Central memory CD8-positive, alpha-beta T cell (primary cell): ENCODE results near the gene CITED1.
A peak's percentile ranks its signal among the peaks of the same experiment; 100 is the strongest.

ENCODE experiments used
- ATAC-seq: fragments of 150-1000 bp; cut with Tn5 transposase; replicated peaks from 2 replicates; pipeline ENCODE4 v1.10.0; 2022; ENCODE audit warnings: mild to moderate bottlenecking, moderate FRiP score, moderate number of reproducible peaks; ENCODE audit not compliant: poor library complexity, severe bottlenecking; ENCODE audit errors: extremely low read depth
- DNase-seq, 2 donors: peaks; one replicate each; pipeline ENCODE4 v3.0.0; 2021; ENCODE audit warnings: low spot score in 2 of 2
- H3K27ac Mint-ChIP-seq: one replicate; pipeline ENCODE4 v1.8.0; 2022; ENCODE audit warnings: low read depth, mild to moderate bottlenecking, moderate library complexity, mixed read lengths
- H3K27me3 Mint-ChIP-seq: one replicate; pipeline ENCODE4 v1.8.0; 2022; ENCODE audit warnings: mixed read lengths
- H3K36me3 Mint-ChIP-seq: one replicate; pipeline ENCODE4 v1.8.0; 2022; ENCODE audit warnings: mild to moderate bottlenecking, moderate library complexity, mixed read lengths; ENCODE audit not compliant: insufficient read depth
- H3K4me1 Mint-ChIP-seq: one replicate; pipeline ENCODE4 v1.8.0; 2022; ENCODE audit warnings: mixed read lengths
- H3K4me3 Mint-ChIP-seq: one replicate; pipeline ENCODE4 v1.8.0; 2022; ENCODE audit warnings: mild to moderate bottlenecking, moderate library complexity, mixed read lengths
- H3K9me3 Mint-ChIP-seq: one replicate; pipeline ENCODE4 v1.8.0; 2022; ENCODE audit warnings: mixed read lengths

The CITED1 gene

GRCh38 chrX:72271812-72272211 lies 33.9 kb downstream of the CITED1 start:
- peak overlapping the region; percentile 51 for H3K27ac Mint-ChIP-seq
- no peaks in the 10 kb centered on the region for H3K9me3 Mint-ChIP-seq
- H3K36me3 Mint-ChIP-seq = peaks cover 58% of the 10 kb centered on the region
- H3K4me3 Mint-ChIP-seq = peak overlapping the region; percentile 26
- H3K27me3 Mint-ChIP-seq = no peaks in the 10 kb centered on the region
- no peak for DNase-seq
- no peak for ATAC-seq
- peaks cover 41% of the 10 kb centered on the region for H3K4me1 Mint-ChIP-seq

GRCh38 chrX:72271091-72271788 lies 34.5 kb downstream of the CITED1 start:
- peaks cover 56% of the 10 kb centered on the region for H3K36me3 Mint-ChIP-seq
- ATAC-seq (no peak), DNase-seq (no peak)
- peak overlapping the region; percentile 26 for H3K4me3 Mint-ChIP-seq
- H3K27me3 Mint-ChIP-seq = no peaks in the 10 kb centered on the region
- peak overlapping the region; percentile 51 for H3K27ac Mint-ChIP-seq
- H3K4me1 Mint-ChIP-seq = peaks cover 41% of the 10 kb centered on the region
- H3K9me3 Mint-ChIP-seq = no peaks in the 10 kb centered on the region

DNA sequence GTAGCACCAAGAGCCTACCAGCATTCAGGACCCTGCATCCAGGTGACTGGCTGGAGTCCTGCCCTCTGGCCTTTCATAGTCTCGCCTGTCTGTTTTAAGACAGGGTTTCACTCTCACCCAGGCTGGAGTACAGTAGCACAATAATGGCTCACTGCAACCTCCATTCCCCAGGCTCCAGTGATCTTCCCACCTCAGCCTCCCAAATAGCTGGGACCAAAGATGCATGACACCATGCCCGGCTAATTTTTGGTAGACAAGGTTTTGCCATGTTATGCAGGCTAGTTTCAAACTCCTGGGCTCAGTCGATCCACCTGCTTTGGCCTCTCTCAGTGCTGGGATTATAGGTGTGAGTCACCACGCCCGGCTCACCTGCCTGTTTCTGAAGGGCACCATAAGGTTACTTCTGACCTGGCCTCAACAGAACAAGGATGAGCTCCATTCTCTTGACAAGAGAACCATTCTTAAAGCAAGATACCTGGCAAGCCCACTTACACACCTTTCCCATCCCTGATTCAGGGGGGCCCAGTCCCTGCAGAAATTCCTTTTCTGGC lies 35.3 kb downstream of the CITED1 start:
- H3K9me3 Mint-ChIP-seq = no peaks in the 10 kb centered on the region

DNA sequence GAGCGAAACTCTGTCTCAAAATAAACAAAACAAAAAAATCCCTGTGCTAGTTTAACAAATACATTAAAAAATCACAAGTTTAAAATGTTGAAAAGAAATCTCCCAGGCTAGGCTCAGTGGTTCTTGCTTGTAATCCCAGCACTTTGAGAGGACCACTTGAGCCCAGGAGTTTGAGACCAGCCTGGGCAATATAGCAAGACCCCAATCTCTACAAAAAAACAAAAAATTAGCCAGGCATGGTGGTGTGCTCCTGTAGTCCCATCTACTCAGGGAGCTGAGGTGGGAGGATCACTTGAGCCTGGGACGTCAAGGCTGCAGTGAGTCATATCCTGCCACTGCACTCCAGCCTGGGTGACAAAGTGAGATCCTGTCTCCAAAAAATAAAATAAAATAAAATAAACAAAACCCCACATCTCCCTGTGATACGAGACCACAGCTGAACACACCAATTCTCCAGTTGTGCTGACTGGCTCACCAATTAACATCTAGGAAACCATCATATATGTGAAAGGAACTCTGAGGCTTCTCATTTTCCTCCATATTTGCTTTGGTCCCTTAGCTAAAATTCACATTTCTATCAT lies 36.0 kb downstream of the CITED1 start:
- Mint-ChIP-seq H3K9me3 (no peaks in the 10 kb centered on the region), H3K4me3 (no peak overlapping the region), H3K36me3 (peaks cover 45% of the 10 kb centered on the region), H3K27me3 (no peaks in the 10 kb centered on the region), H3K4me1 (peaks cover 29% of the 10 kb centered on the region), H3K27ac (no peak overlapping the region)
- peak in 1 of 2 donors; percentile 10 for DNase-seq
- peak; percentile 52 for ATAC-seq

More for the DNA sequence above, 35.3 kb downstream of the CITED1 start:
- H3K36me3 Mint-ChIP-seq = peaks cover 51% of the 10 kb centered on the region
- H3K27me3 Mint-ChIP-seq = no peaks in the 10 kb centered on the region
- peaks cover 35% of the 10 kb centered on the region for H3K4me1 Mint-ChIP-seq
- no peak for DNase-seq
- no peak for ATAC-seq
- H3K4me3 Mint-ChIP-seq = no peak overlapping the region
- H3K27ac Mint-ChIP-seq = no peak overlapping the region

GRCh38 chrX:72268597-72269365 lies 36.9 kb downstream of the CITED1 start:
- ATAC-seq (no peak), DNase-seq (no peak)
- Mint-ChIP-seq H3K4me1 (peaks cover 19% of the 10 kb centered on the region), H3K36me3 (peaks cover 35% of the 10 kb centered on the region), H3K9me3 (no peaks in the 10 kb centered on the region), H3K27me3 (no peaks in the 10 kb centered on the region), H3K27ac (no peak overlapping the region), H3K4me3 (no peak overlapping the region)

GRCh38 chrX:72265263-72265662 lies 40.5 kb downstream of the CITED1 start:
- no peaks in the 10 kb centered on the region for H3K4me1 Mint-ChIP-seq
- H3K4me3 Mint-ChIP-seq = no peak overlapping the region
- DNase-seq = no peak
- H3K9me3 Mint-ChIP-seq = no peaks in the 10 kb centered on the region
- H3K36me3 Mint-ChIP-seq = peaks cover 15% of the 10 kb centered on the region
- ATAC-seq = no peak
- no peak overlapping the region for H3K27ac Mint-ChIP-seq
- H3K27me3 Mint-ChIP-seq = no peaks in the 10 kb centered on the region

DNA sequence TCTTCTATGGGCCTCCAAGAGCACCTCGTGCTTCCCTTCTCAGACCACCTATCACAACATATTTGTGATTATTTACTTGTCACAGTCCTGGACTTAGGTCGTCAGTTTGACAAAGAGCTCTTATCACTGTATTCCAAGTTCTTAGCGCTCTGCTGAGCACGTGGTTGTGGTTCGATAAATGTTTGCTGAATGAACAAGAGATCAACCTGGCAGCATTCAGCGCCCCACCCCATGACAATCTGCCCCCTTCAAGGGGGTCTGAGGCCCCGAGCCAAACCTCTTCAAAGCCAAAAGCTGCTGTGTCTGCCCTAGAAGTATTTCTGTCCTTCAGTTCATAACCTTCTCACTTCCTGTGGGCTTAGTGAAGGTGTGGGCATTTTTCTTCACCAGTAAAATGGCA lies 43.6 kb downstream of the CITED1 start:
- Mint-ChIP-seq H3K4me3 (no peak overlapping the region), H3K4me1 (no peaks in the 10 kb centered on the region), H3K27ac (no peak overlapping the region), H3K36me3 (no peaks in the 10 kb centered on the region), H3K27me3 (no peaks in the 10 kb centered on the region), H3K9me3 (no peaks in the 10 kb centered on the region)
- no peak for DNase-seq
- ATAC-seq = no peak

- no peak for ATAC-seq
- H3K9me3 Mint-ChIP-seq = no peaks in the 10 kb centered on the region
- H3K4me3 Mint-ChIP-seq = no peak overlapping the region
- no peak overlapping the region for H3K27ac Mint-ChIP-seq
- no peaks in the 10 kb centered on the region for H3K36me3 Mint-ChIP-seq
- no peak for DNase-seq
- peaks cover 14% of the 10 kb centered on the region for H3K27me3 Mint-ChIP-seq
- H3K4me1 Mint-ChIP-seq = no peaks in the 10 kb centered on the region
These were observed 45.3 kb downstream of the CITED1 start for GRCh38 chrX:72260448-72260847.

DNA sequence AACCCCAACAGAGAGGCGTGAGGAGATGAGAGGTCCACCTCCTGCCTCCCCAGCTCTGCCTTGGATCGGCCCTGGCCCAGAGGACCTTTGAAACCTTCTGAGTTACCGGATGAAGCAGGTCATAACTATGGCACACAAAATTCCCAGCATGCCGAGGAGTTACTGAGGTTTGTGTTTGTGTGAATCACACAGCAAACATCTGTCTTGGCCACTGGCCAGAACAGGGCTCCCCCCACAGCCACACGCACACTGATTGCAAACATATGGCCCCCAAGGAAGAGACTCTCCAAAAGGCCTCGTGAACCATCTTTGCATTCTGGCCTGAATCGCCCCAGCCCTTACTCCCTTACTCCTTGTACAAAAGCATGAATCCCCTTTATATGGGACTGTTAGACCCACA lies 47.5 kb downstream of the CITED1 start:
- H3K27ac Mint-ChIP-seq = no peak overlapping the region
- DNase-seq (no peak), ATAC-seq (no peak)
- no peaks in the 10 kb centered on the region for H3K4me1 Mint-ChIP-seq
- H3K27me3 Mint-ChIP-seq = peaks cover 31% of the 10 kb centered on the region
- no peaks in the 10 kb centered on the region for H3K36me3 Mint-ChIP-seq
- H3K4me3 Mint-ChIP-seq = no peak overlapping the region
- H3K9me3 Mint-ChIP-seq = no peaks in the 10 kb centered on the region

DNA sequence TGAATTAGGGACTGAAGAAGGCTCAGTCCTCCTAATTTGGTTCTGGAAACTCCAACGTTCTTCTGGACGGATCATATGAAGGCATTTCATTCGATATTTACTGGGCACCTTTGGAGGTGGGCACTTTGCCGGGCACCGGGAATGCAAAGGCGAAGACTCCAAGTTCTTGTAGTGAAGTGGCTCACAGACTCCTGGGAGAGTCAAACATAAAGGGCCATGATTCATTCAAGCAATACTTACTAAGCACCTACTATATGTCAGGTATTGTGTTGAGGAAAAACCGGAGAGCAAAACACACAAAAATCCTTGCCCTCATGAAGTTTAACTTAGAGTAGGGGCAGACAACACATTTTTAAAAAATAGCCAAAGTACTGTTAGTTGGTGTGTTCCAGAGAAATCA lies 49.9 kb downstream of the CITED1 start:
- DNase-seq = no peak
- Mint-ChIP-seq H3K27me3 (peaks cover 38% of the 10 kb centered on the region), H3K36me3 (no peaks in the 10 kb centered on the region), H3K9me3 (no peaks in the 10 kb centered on the region), H3K4me3 (no peak overlapping the region), H3K27ac (no peak overlapping the region), H3K4me1 (no peaks in the 10 kb centered on the region)
- ATAC-seq = no peak

DNA sequence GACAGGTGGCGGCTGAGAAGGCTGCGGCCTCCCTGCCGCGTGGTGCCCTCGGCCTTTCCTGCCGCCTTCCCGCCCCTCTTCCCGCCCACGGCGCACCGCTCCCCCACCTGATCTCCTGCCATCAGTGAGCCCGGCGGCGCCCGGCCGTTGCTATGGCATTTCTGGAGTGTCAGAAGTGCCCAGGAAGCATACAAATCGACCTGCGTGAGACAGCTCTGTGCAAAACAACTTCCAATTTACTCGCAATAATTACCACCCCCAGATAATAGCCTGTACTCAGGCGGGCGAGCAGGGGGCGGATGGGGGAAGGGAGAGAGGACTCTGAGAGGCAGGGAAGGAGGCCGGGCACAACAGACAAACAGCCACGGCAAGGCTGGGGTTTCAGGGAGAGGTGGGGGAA lies 50.3 kb downstream of the CITED1 start:
- Mint-ChIP-seq H3K27ac (no peak overlapping the region), H3K4me1 (no peaks in the 10 kb centered on the region), H3K27me3 (peaks cover 38% of the 10 kb centered on the region), H3K4me3 (no peak overlapping the region), H3K9me3 (no peaks in the 10 kb centered on the region), H3K36me3 (no peaks in the 10 kb centered on the region)
- DNase-seq = no peak
- no peak for ATAC-seq

DNA sequence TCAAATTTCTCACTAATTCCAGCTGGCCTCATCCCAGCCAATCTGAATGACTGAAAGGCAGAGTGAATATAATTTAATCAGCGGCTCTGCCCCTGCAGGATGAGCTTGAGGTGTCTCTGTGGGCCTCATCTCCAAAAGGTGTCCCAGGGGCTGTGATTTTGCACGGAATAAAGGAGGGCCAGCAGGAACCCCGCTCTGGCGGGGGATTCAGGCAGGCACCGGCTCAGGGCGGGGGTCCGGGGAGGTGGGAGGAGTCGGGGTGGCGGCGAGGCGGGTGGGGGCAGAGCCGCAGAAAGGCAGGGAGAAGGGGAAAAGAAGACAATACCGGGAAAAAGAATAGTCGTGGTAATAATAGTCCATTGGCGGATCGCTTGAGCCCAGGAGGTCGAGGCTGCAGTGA lies 50.9 kb downstream of the CITED1 start:
- Mint-ChIP-seq H3K4me1 (no peaks in the 10 kb centered on the region), H3K27me3 (peaks cover 38% of the 10 kb centered on the region), H3K9me3 (no peaks in the 10 kb centered on the region), H3K4me3 (no peak overlapping the region), H3K36me3 (no peaks in the 10 kb centered on the region), H3K27ac (no peak overlapping the region)
- DNase-seq = no peak
- no peak for ATAC-seq

DNA sequence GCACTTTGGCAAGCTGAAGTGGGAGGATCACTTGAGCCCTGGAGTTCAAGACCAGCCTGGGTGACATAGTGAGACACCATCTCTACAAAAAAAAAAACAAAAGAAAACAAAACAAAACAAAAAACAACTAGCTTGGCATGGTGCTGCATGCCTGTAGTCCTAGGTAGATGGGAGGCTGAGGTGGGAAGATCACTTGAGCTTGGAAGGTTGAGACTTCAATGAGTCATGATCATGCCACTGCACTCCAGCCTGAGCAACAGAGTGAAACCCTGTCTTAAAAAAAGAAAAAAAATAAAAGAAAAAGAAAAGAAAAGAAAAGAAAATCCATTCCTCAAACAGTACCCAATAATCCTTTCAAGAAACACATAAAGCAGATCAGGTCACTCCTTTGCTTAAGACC lies 52.0 kb downstream of the CITED1 start:
- no peak for ATAC-seq

More for the DNA sequence above, 52.0 kb downstream of the CITED1 start:
- H3K27ac Mint-ChIP-seq = no peak overlapping the region
- no peak overlapping the region for H3K4me3 Mint-ChIP-seq
- H3K4me1 Mint-ChIP-seq = no peaks in the 10 kb centered on the region
- H3K36me3 Mint-ChIP-seq = no peaks in the 10 kb centered on the region
- H3K27me3 Mint-ChIP-seq = peaks cover 38% of the 10 kb centered on the region
- no peak for DNase-seq
- H3K9me3 Mint-ChIP-seq = no peaks in the 10 kb centered on the region
